OCI-LY1 (cell line): ENCODE data around the gene NEDD4L.

Source experiments
- CTCF ChIP-seq: fragments of 200-600 bp; sonication (generic), shearing (Covaris generic); IDR thresholded peaks from 2 replicates; pipeline ENCODE4 v1.5.1; 2017; ENCODE audit warnings: mild to moderate bottlenecking, antibody characterized with exemption, low read length, moderate library complexity, mixed read lengths
- EZH2 ChIP-seq: fragments of 200-600 bp; sonication (generic), shearing (Covaris generic); IDR thresholded peaks from 2 replicates; pipeline ENCODE4 v1.8.0; 2017; ENCODE audit warnings: borderline replicate concordance, mixed run types, mild to moderate bottlenecking, antibody characterized with exemption, low read length, moderate library complexity, mixed read lengths

DNA sequence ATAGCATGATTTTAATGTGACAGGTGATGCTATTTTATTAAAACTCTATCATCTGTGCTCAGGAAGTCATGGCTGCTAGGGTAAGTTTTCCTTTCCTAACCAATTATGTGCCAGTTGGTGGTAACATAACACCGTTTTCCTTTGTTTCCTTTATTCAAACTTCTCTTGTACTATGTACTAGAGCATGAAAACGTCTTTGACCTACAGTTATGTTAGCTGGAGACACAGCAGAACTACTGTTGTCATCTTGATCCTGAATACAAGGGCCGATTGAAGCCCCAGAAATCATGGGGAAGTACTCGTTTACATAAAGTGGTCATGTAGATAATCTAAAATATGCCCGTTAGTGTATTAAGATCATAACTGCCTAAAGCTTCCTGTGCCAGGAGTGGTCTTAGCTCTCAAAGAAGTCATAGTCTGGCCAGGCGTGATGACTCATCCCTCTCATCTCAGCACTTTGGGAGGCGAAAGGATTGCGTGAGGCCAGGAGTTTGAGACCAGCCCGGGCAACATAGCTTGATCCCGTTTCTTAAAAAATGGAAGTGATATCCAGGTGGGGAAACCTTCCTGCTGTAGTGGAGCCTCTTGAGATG, 20.5 kb downstream of the NEDD4L start:
- TF ChIP-seq CTCF (no peak), EZH2 (no peak)
